Fibroblast of skin of right biceps (primary cell): ENCODE measurements around the gene RBM4.

Experiments
- DNase-seq: peaks from one replicate; pipeline ENCODE4 v3.0.0-alpha.2; 2013

RBM4 gene

GRCh38 chr11:66691311-66691980 lies 52.9 kb downstream of the RBM4 start:
- DNase-seq = no peak

GRCh38 chr11:66692446-66692845 lies 53.9 kb downstream of the RBM4 start:
- DNase-seq = no peak

GRCh38 chr11:66692871-66693331 lies 54.4 kb downstream of the RBM4 start:
- DNase-seq = no peak

- DNase-seq = no peak
These were observed 55.0 kb downstream of the RBM4 start for GRCh38 chr11:66693356-66694055.

- no peak for DNase-seq
These were observed 55.5 kb downstream of the RBM4 start for GRCh38 chr11:66694056-66694410.

- peak; percentile 92 for DNase-seq
These were observed 56.3 kb downstream of the RBM4 start for GRCh38 chr11:66694732-66695207.
